CD14-positive monocyte (primary cell): ENCODE results near the gene FKBP3. TPM values are rescaled to one million over a fixed set of nuclear protein-coding genes. Genes with fewer than 3 reads are reported as not detected.

Experiments
- DNase-seq, 3 donors: peaks; one replicate each; pipeline ENCODE4 v3.0.0-alpha.2; 2011 to 2022
- H2AFZ ChIP-seq: 2 replicates; pipeline ENCODE4 v1.6.0; 2012; ENCODE audit warnings: mild to moderate bottlenecking, low read depth, low read length, inconsistent platforms; ENCODE audit not compliant: insufficient read depth, poor library complexity, severe bottlenecking
- H3K27ac ChIP-seq, 2 donors: 1 replicate in 1 of 2; 2 replicates in 1 of 2; pipeline ENCODE4 v1.5.1; 2012 to 2013; ENCODE audit warnings: low read length in 2 of 2, control low read depth in 1 of 2, inconsistent platforms in 1 of 2, low read depth in 1 of 2, mild to moderate bottlenecking in 1 of 2
- H3K27me3 ChIP-seq, 2 donors: one replicate each; pipeline versions ENCODE4 v1.6.0 to v1.6.1; 2011 to 2013; ENCODE audit warnings: low read length in 2 of 2; ENCODE audit not compliant: control insufficient read depth in 2 of 2, insufficient read depth in 2 of 2
- H3K36me3 ChIP-seq, 2 donors: replicated peaks in 1 of 2; 1 replicate in 1 of 2; 2 replicates in 1 of 2; pipeline versions ENCODE4 v1.5.1 to v1.6.1; 2012 to 2013; ENCODE audit warnings: low read length in 2 of 2, control low read depth in 1 of 2, inconsistent platforms in 1 of 2, mild to moderate bottlenecking in 1 of 2; ENCODE audit not compliant: insufficient read depth in 2 of 2, control insufficient read depth in 1 of 2
- H3K4me1 ChIP-seq, 2 donors: 1 replicate in 1 of 2; 2 replicates in 1 of 2; pipeline versions ENCODE4 v1.5.1 to v1.6.1; 2012 to 2013; ENCODE audit warnings: low read length in 2 of 2, control low read depth in 1 of 2, inconsistent platforms in 1 of 2, mild to moderate bottlenecking in 1 of 2, moderate library complexity in 1 of 2; ENCODE audit not compliant: insufficient read depth in 2 of 2, control insufficient read depth in 1 of 2
- H3K4me2 ChIP-seq: replicated peaks from 2 replicates; pipeline ENCODE3; 2012; ENCODE audit warnings: low read length, moderate library complexity, mild to moderate bottlenecking; ENCODE audit not compliant: poor library complexity, severe bottlenecking; ENCODE audit errors: extremely low read depth
- H3K4me3 ChIP-seq, 3 experiments: fragments of 200-600 bp in 1 of 3; sonication (generic) in 1 of 3; replicated peaks in 1 of 3; 1 replicate in 2 of 3; 2 replicates in 1 of 3; pipeline ENCODE4 v1.5.1; 2011 to 2013; ENCODE audit warnings: low read length in 3 of 3, mild to moderate bottlenecking in 3 of 3, control low read depth in 2 of 3, low read depth in 2 of 3, inconsistent platforms in 1 of 3, moderate library complexity in 1 of 3
- H3K79me2 ChIP-seq: 2 replicates; pipeline ENCODE4 v1.6.0; 2012; ENCODE audit warnings: mild to moderate bottlenecking, control low read depth, inconsistent platforms, low read length, moderate library complexity; ENCODE audit not compliant: insufficient read depth
- H3K9ac ChIP-seq: 2 replicates; pipeline ENCODE4 v1.6.0; 2017; ENCODE audit warnings: low read length, mild to moderate bottlenecking; ENCODE audit not compliant: insufficient read depth, poor library complexity, severe bottlenecking
- H3K9me3 ChIP-seq, 2 donors: replicated peaks in 1 of 2; 1 replicate in 1 of 2; 2 replicates in 1 of 2; pipeline versions ENCODE4 v1.5.1 to v1.6.1; 2012 to 2013; ENCODE audit warnings: low read length in 2 of 2, control low read depth in 1 of 2; ENCODE audit not compliant: control insufficient read depth in 1 of 2, insufficient read depth in 1 of 2
- H4K20me1 ChIP-seq: 2 replicates; pipeline ENCODE4 v1.6.0; 2012; ENCODE audit warnings: mild to moderate bottlenecking, low read length, control low read depth, moderate library complexity; ENCODE audit not compliant: insufficient read depth
- H3K27ac Mint-ChIP-seq, 7 donors: one replicate each; pipeline ENCODE4 v1.8.0; 2020; ENCODE audit warnings: mild to moderate bottlenecking in 7 of 7, mixed read lengths in 7 of 7, moderate library complexity in 6 of 7, inconsistent platforms in 2 of 7
- H3K27me3 Mint-ChIP-seq, 3 donors: one replicate each; pipeline ENCODE4 v1.8.0; 2021 to 2022; ENCODE audit warnings: low read depth in 3 of 3, mild to moderate bottlenecking in 3 of 3, mixed read lengths in 3 of 3, moderate library complexity in 3 of 3, inconsistent platforms in 1 of 3
- H3K36me3 Mint-ChIP-seq, 2 donors: one replicate each; pipeline ENCODE4 v1.8.0; 2020; ENCODE audit warnings: mixed read lengths in 2 of 2, inconsistent platforms in 1 of 2, mild to moderate bottlenecking in 1 of 2
- H3K4me1 Mint-ChIP-seq: one replicate; pipeline ENCODE4 v1.8.0; 2020; ENCODE audit warnings: mild to moderate bottlenecking, mixed read lengths
- H3K4me3 Mint-ChIP-seq, 2 donors: one replicate each; pipeline ENCODE4 v1.8.0; 2020; ENCODE audit warnings: mild to moderate bottlenecking in 2 of 2, mixed read lengths in 2 of 2, moderate library complexity in 1 of 2
- H3K9me3 Mint-ChIP-seq, 7 donors: one replicate each; pipeline ENCODE4 v1.8.0; 2020 to 2022; ENCODE audit warnings: mixed read lengths in 7 of 7, mild to moderate bottlenecking in 6 of 7, moderate library complexity in 6 of 7, inconsistent platforms in 2 of 7
- WGBS: methylation state at CpG from one replicate; pipeline ENCODE4 v1.1.5; 2013; ENCODE audit warnings: missing lambda C conversion rate; ENCODE audit not compliant: insufficient coverage; 5-methylcytosine and 5-hydroxymethylcytosine counted together
- intact Hi-C, 2 donors: fragments of 100-400 bp; cut with micrococcal nuclease; formaldehyde crosslinking; loops; one replicate each; pipeline versions ENCODE4 v1.15.0 to v1.15.1; 2023
- polyA plus RNA-seq, 3 donors: library from polyadenylated mRNA; depleted of rRNA in 1 of 3; unstranded in 2 of 3; stranded (reverse) in 1 of 3; fragments of 300-500 nt in 2 of 3; fragments of >200 nt in 1 of 3; fragmentation: Illumina TruSeq in 2 of 3; gene quantifications; 1 replicate in 2 of 3; 2 replicates in 1 of 3; pipeline ENCODE4 v1.2.3, GENCODE V29; 2012 to 2021
- TF ChIP-seq, protein P1 (sequence below): fragments of 200-600 bp; IDR thresholded peaks from one replicate; pipeline ENCODE4 v1.8.0; 2022; ENCODE audit warnings: antibody characterized with exemption, mild to moderate bottlenecking

The FKBP3 gene
- polyA plus RNA-seq, 3 donors = 18.1 to 50.3 (median 42.5) TPM

DNA sequence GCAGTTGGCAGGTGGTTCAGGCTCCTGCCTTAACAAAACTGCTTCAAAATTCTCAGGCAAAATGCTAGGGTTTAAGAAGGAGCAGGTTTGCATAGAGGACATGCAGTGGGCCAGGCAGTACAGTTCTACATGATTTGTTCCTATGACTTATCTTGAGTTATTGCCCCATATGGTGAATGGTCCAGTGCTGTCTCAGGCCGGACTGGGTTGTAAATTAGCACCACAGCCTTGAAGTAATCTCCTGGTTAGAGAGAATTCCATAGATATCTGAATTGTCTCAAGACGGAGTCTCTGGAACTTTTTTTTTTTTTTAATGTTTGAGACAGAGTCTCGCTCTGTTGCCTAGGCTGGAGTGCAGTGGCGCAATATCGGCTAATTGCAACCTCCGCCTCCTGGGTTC lies 62.2 kb downstream of the FKBP3 start:
- Mint-ChIP-seq H3K27me3 (no peaks in the 10 kb centered on the region), H3K9me3 (no peaks in the 10 kb centered on the region), H3K4me3 (no peak overlapping the region), H3K27ac (no peak overlapping the region), H3K36me3 (peaks cover 15 to 18% of the 10 kb centered on the region in 2 donors), H3K4me1 (no peaks in the 10 kb centered on the region)
- DNase-seq = no peak
- no peaks in the 10 kb centered on the region for H3K36me3 ChIP-seq
- no peak overlapping the region for H3K27ac ChIP-seq
- 95% methylated on average over 6 of the region's 6 CpGs for WGBS
- H2AFZ ChIP-seq = no peak overlapping the region
- H3K9ac ChIP-seq = no peak overlapping the region
- intact Hi-C loops = no loop called here
- H3K4me2 ChIP-seq = no peak overlapping the region
- TF ChIP-seq, protein P1, sequence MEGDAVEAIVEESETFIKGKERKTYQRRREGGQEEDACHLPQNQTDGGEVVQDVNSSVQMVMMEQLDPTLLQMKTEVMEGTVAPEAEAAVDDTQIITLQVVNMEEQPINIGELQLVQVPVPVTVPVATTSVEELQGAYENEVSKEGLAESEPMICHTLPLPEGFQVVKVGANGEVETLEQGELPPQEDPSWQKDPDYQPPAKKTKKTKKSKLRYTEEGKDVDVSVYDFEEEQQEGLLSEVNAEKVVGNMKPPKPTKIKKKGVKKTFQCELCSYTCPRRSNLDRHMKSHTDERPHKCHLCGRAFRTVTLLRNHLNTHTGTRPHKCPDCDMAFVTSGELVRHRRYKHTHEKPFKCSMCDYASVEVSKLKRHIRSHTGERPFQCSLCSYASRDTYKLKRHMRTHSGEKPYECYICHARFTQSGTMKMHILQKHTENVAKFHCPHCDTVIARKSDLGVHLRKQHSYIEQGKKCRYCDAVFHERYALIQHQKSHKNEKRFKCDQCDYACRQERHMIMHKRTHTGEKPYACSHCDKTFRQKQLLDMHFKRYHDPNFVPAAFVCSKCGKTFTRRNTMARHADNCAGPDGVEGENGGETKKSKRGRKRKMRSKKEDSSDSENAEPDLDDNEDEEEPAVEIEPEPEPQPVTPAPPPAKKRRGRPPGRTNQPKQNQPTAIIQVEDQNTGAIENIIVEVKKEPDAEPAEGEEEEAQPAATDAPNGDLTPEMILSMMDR = no peak
- H3K4me3 ChIP-seq = no peak overlapping the region
- no peaks in the 10 kb centered on the region for H3K9me3 ChIP-seq
- no peaks in the 10 kb centered on the region for H3K4me1 ChIP-seq
- no peaks in the 10 kb centered on the region for H3K27me3 ChIP-seq
- no peaks in the 10 kb centered on the region for H4K20me1 ChIP-seq
- no peaks in the 10 kb centered on the region for H3K79me2 ChIP-seq

GRCh38 chr14:45070215-45070614 lies 64.1 kb downstream of the FKBP3 start:
- Mint-ChIP-seq H3K27me3 (no peaks in the 10 kb centered on the region), H3K27ac (no peak overlapping the region), H3K4me1 (no peaks in the 10 kb centered on the region), H3K4me3 (no peak overlapping the region), H3K36me3 (peaks cover 15 to 18% of the 10 kb centered on the region in 2 donors), H3K9me3 (no peaks in the 10 kb centered on the region)
- whole genome bisulfite sequencing = no CpG with 5 or more reads among the region's 1 CpG
- no peaks in the 10 kb centered on the region for H4K20me1 ChIP-seq
- DNase-seq = no peak
- H3K9ac ChIP-seq = no peak overlapping the region
- H3K9me3 ChIP-seq = no peaks in the 10 kb centered on the region
- no peaks in the 10 kb centered on the region for H3K36me3 ChIP-seq
- TF ChIP-seq, protein P1 = no peak
- no peaks in the 10 kb centered on the region for H3K79me2 ChIP-seq
- H3K27ac ChIP-seq = no peak overlapping the region
- intact Hi-C loops = no loop called here
- H3K27me3 ChIP-seq = no peaks in the 10 kb centered on the region
- H2AFZ ChIP-seq = no peak overlapping the region
- H3K4me1 ChIP-seq = no peaks in the 10 kb centered on the region
- H3K4me3 ChIP-seq = no peak overlapping the region
- no peak overlapping the region for H3K4me2 ChIP-seq
